Activated naive CD4-positive, alpha-beta T cell treated with anti-CD3 and anti-CD28 coated beads, Interleukin-2, amount 10 ng/mL, durations not matched to agents 7 days and 5 days (primary cell): ENCODE data around the gene TMEM225B.
"Not testable (repeated sequence)": the region's sequence is repeated elsewhere in the genome, so short reads cannot be mapped to it uniquely, and the experiment has no call there.

ENCODE experiments used
- CTCF ChIA-PET: fragments of 350-600 bp; sonication (Branson Sonifier 250); formaldehyde crosslinking; loops from one replicate; lab custom pipeline; 2021; ENCODE audit warnings: antibody characterized with exemption; lab: Charles Lee
- DNase-seq: peaks from one replicate; pipeline ENCODE4 v3.0.0-alpha.2; 2020
- H3K27ac Mint-ChIP-seq: one replicate; pipeline ENCODE4 v1.8.0; 2021; ENCODE audit warnings: mild to moderate bottlenecking, moderate library complexity, mixed read lengths
- H3K27me3 Mint-ChIP-seq: one replicate; pipeline ENCODE4 v1.8.0; 2021; ENCODE audit warnings: mild to moderate bottlenecking, mixed read lengths
- H3K36me3 Mint-ChIP-seq: one replicate; pipeline ENCODE4 v1.8.0; 2021; ENCODE audit warnings: mixed read lengths
- H3K4me1 Mint-ChIP-seq: one replicate; pipeline ENCODE4 v1.8.0; 2021; ENCODE audit warnings: mixed read lengths
- H3K4me3 Mint-ChIP-seq: one replicate; pipeline ENCODE4 v1.8.0; 2021; ENCODE audit warnings: mild to moderate bottlenecking, moderate library complexity, mixed read lengths
- H3K9me3 Mint-ChIP-seq: one replicate; pipeline ENCODE4 v1.8.0; 2021; ENCODE audit warnings: mixed read lengths

The TMEM225B gene

GRCh38 chr7:99642027-99642426 is 44.0 kb downstream of the TMEM225B start:
- H3K36me3 Mint-ChIP-seq = peaks cover 33% of the 10 kb centered on the region
- H3K27ac Mint-ChIP-seq = no peak overlapping the region
- no peaks in the 10 kb centered on the region for H3K4me1 Mint-ChIP-seq
- no peaks in the 10 kb centered on the region for H3K27me3 Mint-ChIP-seq
- no peak for DNase-seq
- CTCF ChIA-PET = interaction anchor here (1.3 kb wide), 1 partner anchor 11 kb away, joined by 3 read pairs; no protein-coding TSS in a partner anchor
- H3K9me3 Mint-ChIP-seq = no peaks in the 10 kb centered on the region
- H3K4me3 Mint-ChIP-seq = no peak overlapping the region

GRCh38 chr7:99643464-99643863 is 45.4 kb downstream of the TMEM225B start:
- Mint-ChIP-seq H3K4me1 (no peaks in the 10 kb centered on the region), H3K27ac (no peak overlapping the region), H3K27me3 (no peaks in the 10 kb centered on the region), H3K9me3 (no peaks in the 10 kb centered on the region), H3K4me3 (no peak overlapping the region), H3K36me3 (peaks cover 31% of the 10 kb centered on the region)
- CTCF ChIA-PET = no interaction called here
- no peak for DNase-seq

GRCh38 chr7:99644431-99644830 is 46.4 kb downstream of the TMEM225B start:
- Mint-ChIP-seq H3K4me1 (no peaks in the 10 kb centered on the region), H3K36me3 (peaks cover 31% of the 10 kb centered on the region), H3K4me3 (no peak overlapping the region), H3K9me3 (no peaks in the 10 kb centered on the region), H3K27me3 (no peaks in the 10 kb centered on the region), H3K27ac (no peak overlapping the region)
- CTCF ChIA-PET = no interaction called here
- DNase-seq = no peak

- peaks cover 28% of the 10 kb centered on the region for H3K36me3 Mint-ChIP-seq
- H3K27me3 Mint-ChIP-seq = no peaks in the 10 kb centered on the region
Observed at GRCh38 chr7:99645590-99645989, 47.5 kb downstream of the TMEM225B start.

GRCh38 chr7:99648843-99649242 is 50.8 kb downstream of the TMEM225B start:
- Mint-ChIP-seq H3K27ac (no peak overlapping the region), H3K36me3 (peaks cover 23% of the 10 kb centered on the region), H3K4me3 (no peak overlapping the region), H3K4me1 (no peaks in the 10 kb centered on the region), H3K9me3 (no peaks in the 10 kb centered on the region), H3K27me3 (no peaks in the 10 kb centered on the region)
- CTCF ChIA-PET = no interaction called here
- no peak for DNase-seq

More at GRCh38 chr7:99645590-99645989, 47.5 kb downstream of the TMEM225B start:
- no peaks in the 10 kb centered on the region for H3K4me1 Mint-ChIP-seq
- H3K27ac Mint-ChIP-seq = no peak overlapping the region
- no peak for DNase-seq
- H3K9me3 Mint-ChIP-seq = no peaks in the 10 kb centered on the region
- CTCF ChIA-PET = no interaction called here
- H3K4me3 Mint-ChIP-seq = no peak overlapping the region

GRCh38 chr7:99651290-99651689 is 53.2 kb downstream of the TMEM225B start:
- CTCF ChIA-PET = no interaction called here
- Mint-ChIP-seq H3K9me3 (peaks cover 11% of the 10 kb centered on the region), H3K4me3 (no peak overlapping the region), H3K36me3 (peaks cover 12% of the 10 kb centered on the region), H3K4me1 (peaks cover 3% of the 10 kb centered on the region), H3K27ac (no peak overlapping the region), H3K27me3 (no peaks in the 10 kb centered on the region)
- DNase-seq = no peak

- H3K27ac Mint-ChIP-seq = no peak overlapping the region
- peaks cover 11% of the 10 kb centered on the region for H3K9me3 Mint-ChIP-seq
- H3K27me3 Mint-ChIP-seq = no peaks in the 10 kb centered on the region
- CTCF ChIA-PET = no interaction called here
- H3K36me3 Mint-ChIP-seq = peaks cover 11% of the 10 kb centered on the region
- no peak for DNase-seq
- H3K4me3 Mint-ChIP-seq = no peak overlapping the region
- peaks cover 3% of the 10 kb centered on the region for H3K4me1 Mint-ChIP-seq
Observed at GRCh38 chr7:99652671-99653070, 54.6 kb downstream of the TMEM225B start.

GRCh38 chr7:99653269-99653668 is 55.2 kb downstream of the TMEM225B start:
- H3K9me3 Mint-ChIP-seq = peaks cover 11% of the 10 kb centered on the region
- CTCF ChIA-PET, H3K4me3 Mint-ChIP-seq, H3K36me3 Mint-ChIP-seq, H3K4me1 Mint-ChIP-seq, H3K27ac Mint-ChIP-seq, H3K27me3 Mint-ChIP-seq, DNase-seq: not testable (repeated sequence)

- H3K27ac Mint-ChIP-seq = no peak overlapping the region
Observed at GRCh38 chr7:99653754-99654153, 55.7 kb downstream of the TMEM225B start.

GRCh38 chr7:99654626-99655025 is 56.6 kb downstream of the TMEM225B start:
- H3K4me1 Mint-ChIP-seq, H3K4me3 Mint-ChIP-seq, H3K36me3 Mint-ChIP-seq, H3K27me3 Mint-ChIP-seq, H3K27ac Mint-ChIP-seq, DNase-seq, CTCF ChIA-PET: not testable (repeated sequence)
- peaks cover 11% of the 10 kb centered on the region for H3K9me3 Mint-ChIP-seq

More at GRCh38 chr7:99653754-99654153, 55.7 kb downstream of the TMEM225B start:
- DNase-seq = no peak
- H3K4me3 Mint-ChIP-seq = no peak overlapping the region
- peaks cover 8% of the 10 kb centered on the region for H3K36me3 Mint-ChIP-seq
- H3K4me1 Mint-ChIP-seq = peaks cover 3% of the 10 kb centered on the region
- no peaks in the 10 kb centered on the region for H3K27me3 Mint-ChIP-seq
- peaks cover 11% of the 10 kb centered on the region for H3K9me3 Mint-ChIP-seq
- CTCF ChIA-PET = no interaction called here

- H3K4me3 Mint-ChIP-seq, H3K27ac Mint-ChIP-seq, H3K27me3 Mint-ChIP-seq, H3K4me1 Mint-ChIP-seq, DNase-seq, CTCF ChIA-PET: not testable (repeated sequence)
- Mint-ChIP-seq H3K9me3 (peaks cover 12% of the 10 kb centered on the region), H3K36me3 (peaks cover 15% of the 10 kb centered on the region)
Observed at GRCh38 chr7:99657879-99658278, 59.8 kb downstream of the TMEM225B start.
